Muscle layer of duodenum (tissue), 2 donors: ENCODE results near the gene KCTD16.

Source experiments
- H3K27ac ChIP-seq: one replicate; pipeline ENCODE4 v1.7.0; 2013; ENCODE audit warnings: mild to moderate bottlenecking, low read length
- H3K27me3 ChIP-seq: one replicate; pipeline ENCODE4 v1.7.0; 2013; ENCODE audit warnings: low read depth, mild to moderate bottlenecking, control low read depth, low read length
- H3K36me3 ChIP-seq, 2 donors: one replicate each; pipeline ENCODE4 v1.7.0; 2013; ENCODE audit warnings: low read length in 2 of 2, control low read depth in 1 of 2, mild to moderate bottlenecking in 1 of 2; ENCODE audit not compliant: insufficient read depth in 2 of 2, control insufficient read depth in 1 of 2
- H3K4me1 ChIP-seq, 2 donors: one replicate each; pipeline ENCODE4 v1.7.0; 2013; ENCODE audit warnings: low read length in 2 of 2, mild to moderate bottlenecking in 2 of 2, control low read depth in 1 of 2, moderate library complexity in 1 of 2; ENCODE audit not compliant: insufficient read depth in 2 of 2, control insufficient read depth in 1 of 2
- H3K4me3 ChIP-seq, 2 donors: one replicate each; pipeline ENCODE4 v1.7.0; 2013; ENCODE audit warnings: low read length in 2 of 2, low read depth in 1 of 2, mild to moderate bottlenecking in 1 of 2
- H3K9me3 ChIP-seq, 2 donors: one replicate each; pipeline ENCODE4 v1.7.0; 2013; ENCODE audit warnings: low read length in 2 of 2, control low read depth in 1 of 2, mild to moderate bottlenecking in 1 of 2; ENCODE audit not compliant: control insufficient read depth in 1 of 2
- donor health status: healthy.

KCTD16 gene

GRCh38 chr5:144352732-144353317 is 182.2 kb downstream of the KCTD16 start:
- no peaks in the 10 kb centered on the region for H3K27me3 ChIP-seq
- no peak overlapping the region for H3K4me3 ChIP-seq
- no peak overlapping the region for H3K27ac ChIP-seq
- H3K4me1 ChIP-seq, result no peaks in the 10 kb centered on the region
- no peaks in the 10 kb centered on the region for H3K36me3 ChIP-seq
- H3K9me3 ChIP-seq, result no peaks in the 10 kb centered on the region

GRCh38 chr5:144356489-144356888 is 185.8 kb downstream of the KCTD16 start:
- Histone ChIP-seq H3K27me3 (no peaks in the 10 kb centered on the region), H3K4me3 (no peak overlapping the region), H3K27ac (no peak overlapping the region), H3K4me1 (no peaks in the 10 kb centered on the region), H3K36me3 (no peaks in the 10 kb centered on the region), H3K9me3 (no peaks in the 10 kb centered on the region)

GRCh38 chr5:144361406-144361805 is 190.7 kb downstream of the KCTD16 start:
- no peaks in the 10 kb centered on the region for H3K27me3 ChIP-seq
- no peaks in the 10 kb centered on the region for H3K4me1 ChIP-seq
- no peak overlapping the region for H3K4me3 ChIP-seq
- H3K36me3 ChIP-seq, result no peaks in the 10 kb centered on the region
- no peaks in the 10 kb centered on the region for H3K9me3 ChIP-seq
- H3K27ac ChIP-seq, result no peak overlapping the region

GRCh38 chr5:144365885-144366284 is 195.2 kb downstream of the KCTD16 start:
- H3K27ac ChIP-seq, result no peak overlapping the region
- no peaks in the 10 kb centered on the region for H3K9me3 ChIP-seq
- H3K36me3 ChIP-seq, result no peaks in the 10 kb centered on the region
- H3K4me3 ChIP-seq, result no peak overlapping the region
- no peaks in the 10 kb centered on the region for H3K27me3 ChIP-seq
- peaks cover 0 to 3% of the 10 kb centered on the region in 2 donors for H3K4me1 ChIP-seq

- H3K4me3 ChIP-seq, result no peak overlapping the region
- H3K27ac ChIP-seq, result no peak overlapping the region
- H3K4me1 ChIP-seq, result peaks cover 0 to 3% of the 10 kb centered on the region in 2 donors
- no peaks in the 10 kb centered on the region for H3K9me3 ChIP-seq
- H3K36me3 ChIP-seq, result no peaks in the 10 kb centered on the region
- H3K27me3 ChIP-seq, result no peaks in the 10 kb centered on the region
Observed at GRCh38 chr5:144367991-144368390, 197.3 kb downstream of the KCTD16 start.

- Histone ChIP-seq H3K4me1 (peaks cover 0 to 3% of the 10 kb centered on the region in 2 donors), H3K27ac (no peak overlapping the region)
Observed at GRCh38 chr5:144368556-144368955, 197.9 kb downstream of the KCTD16 start.

GRCh38 chr5:144369006-144369405 is 198.3 kb downstream of the KCTD16 start:
- H3K4me1 ChIP-seq, result peaks cover 0 to 3% of the 10 kb centered on the region in 2 donors
- no peaks in the 10 kb centered on the region for H3K36me3 ChIP-seq
- H3K27ac ChIP-seq, result no peak overlapping the region
- no peaks in the 10 kb centered on the region for H3K9me3 ChIP-seq
- no peak overlapping the region for H3K4me3 ChIP-seq
- H3K27me3 ChIP-seq, result no peaks in the 10 kb centered on the region

More at GRCh38 chr5:144368556-144368955, 197.9 kb downstream of the KCTD16 start:
- no peaks in the 10 kb centered on the region for H3K9me3 ChIP-seq
- no peaks in the 10 kb centered on the region for H3K27me3 ChIP-seq
- H3K4me3 ChIP-seq, result no peak overlapping the region
- H3K36me3 ChIP-seq, result no peaks in the 10 kb centered on the region

GRCh38 chr5:144370273-144370672 is 199.6 kb downstream of the KCTD16 start:
- Histone ChIP-seq H3K27ac (no peak overlapping the region), H3K4me3 (no peak overlapping the region), H3K4me1 (peaks cover 0 to 3% of the 10 kb centered on the region in 2 donors), H3K9me3 (no peaks in the 10 kb centered on the region), H3K27me3 (no peaks in the 10 kb centered on the region), H3K36me3 (no peaks in the 10 kb centered on the region)

- Histone ChIP-seq H3K36me3 (no peaks in the 10 kb centered on the region), H3K27me3 (no peaks in the 10 kb centered on the region), H3K9me3 (no peaks in the 10 kb centered on the region), H3K4me1 (no peaks in the 10 kb centered on the region), H3K27ac (no peak overlapping the region), H3K4me3 (no peak overlapping the region)
Observed at GRCh38 chr5:144374637-144375036, 204.0 kb downstream of the KCTD16 start.

GRCh38 chr5:144377207-144377606 is 206.5 kb downstream of the KCTD16 start:
- Histone ChIP-seq H3K36me3 (no peaks in the 10 kb centered on the region), H3K4me1 (no peaks in the 10 kb centered on the region), H3K27ac (no peak overlapping the region), H3K27me3 (no peaks in the 10 kb centered on the region), H3K4me3 (no peak overlapping the region), H3K9me3 (peaks cover 0 to 3% of the 10 kb centered on the region in 2 donors)

- Histone ChIP-seq H3K27me3 (no peaks in the 10 kb centered on the region), H3K4me3 (no peak overlapping the region), H3K9me3 (peaks cover 0 to 3% of the 10 kb centered on the region in 2 donors), H3K4me1 (no peaks in the 10 kb centered on the region), H3K36me3 (no peaks in the 10 kb centered on the region), H3K27ac (no peak overlapping the region)
Observed at GRCh38 chr5:144378681-144379080, 208.0 kb downstream of the KCTD16 start.

GRCh38 chr5:144385597-144385996 is 214.9 kb downstream of the KCTD16 start:
- Histone ChIP-seq H3K36me3 (no peaks in the 10 kb centered on the region), H3K27ac (no peak overlapping the region), H3K27me3 (no peaks in the 10 kb centered on the region), H3K4me1 (no peaks in the 10 kb centered on the region), H3K4me3 (no peak overlapping the region), H3K9me3 (no peaks in the 10 kb centered on the region)
